Activated naive CD4-positive, alpha-beta T cell treated with anti-CD3 and anti-CD28 coated beads, Interleukin-2, amount 50 U/mL, for 72 hours (primary cell): ENCODE data around the gene CARMIL1. TPM values are rescaled to one million over a fixed set of nuclear protein-coding genes. Genes with fewer than 3 reads are reported as not detected.

ENCODE experiments used
- ATAC-seq, 2 donors: fragments of 150-1000 bp; cut with Tn5 transposase; 2 replicates each; pipeline ENCODE4 v1.10.0; 2021; ENCODE audit warnings: mild to moderate bottlenecking in 2 of 2, moderate library complexity in 2 of 2
- DNase-seq, 2 donors: peaks; one replicate each; pipeline ENCODE4 v3.0.0; 2021 to 2022; ENCODE audit warnings: low spot score in 2 of 2
- H3K27ac Mint-ChIP-seq, 2 donors: one replicate each; pipeline ENCODE4 v1.8.0; 2022; ENCODE audit warnings: mild to moderate bottlenecking in 2 of 2, mixed read lengths in 2 of 2
- H3K36me3 Mint-ChIP-seq, 2 donors: one replicate each; pipeline ENCODE4 v1.8.0; 2022; ENCODE audit warnings: mixed read lengths in 2 of 2
- H3K9me3 Mint-ChIP-seq, 2 donors: one replicate each; pipeline ENCODE4 v1.8.0; 2022; ENCODE audit warnings: mixed read lengths in 2 of 2
- total RNA-seq, 2 donors: library from RNA; stranded (reverse); gene quantifications; one replicate each; pipeline ENCODE4 v1.2.3, GENCODE V29; 2022

Gene CARMIL1
- total RNA-seq, 2 donors from 2014 or later: 5.2 to 13.4 TPM

GRCh38 chr6:25263657-25264056 is 15.5 kb upstream of the CARMIL1 start:
- no peaks in the 10 kb centered on the region for H3K9me3 Mint-ChIP-seq
- no peaks in the 10 kb centered on the region for H3K36me3 Mint-ChIP-seq
- no peak for ATAC-seq
- no peak for DNase-seq
- no peak overlapping the region for H3K27ac Mint-ChIP-seq

GRCh38 chr6:25266456-25267100 is 12.6 kb upstream of the CARMIL1 start:
- DNase-seq (no peak), ATAC-seq (no peak)
- no peaks in the 10 kb centered on the region for H3K36me3 Mint-ChIP-seq
- H3K27ac Mint-ChIP-seq: no peak overlapping the region
- no peaks in the 10 kb centered on the region for H3K9me3 Mint-ChIP-seq

GRCh38 chr6:25267662-25268061 is 11.5 kb upstream of the CARMIL1 start:
- no peak for DNase-seq
- ATAC-seq: no peak
- H3K36me3 Mint-ChIP-seq: no peaks in the 10 kb centered on the region
- no peak overlapping the region for H3K27ac Mint-ChIP-seq
- H3K9me3 Mint-ChIP-seq: no peaks in the 10 kb centered on the region

- ATAC-seq: no peak
- H3K9me3 Mint-ChIP-seq: no peaks in the 10 kb centered on the region
- H3K27ac Mint-ChIP-seq: no peak overlapping the region
- no peak for DNase-seq
- H3K36me3 Mint-ChIP-seq: no peaks in the 10 kb centered on the region
Measured at GRCh38 chr6:25270559-25270958, 8.6 kb upstream of the CARMIL1 start.

- H3K9me3 Mint-ChIP-seq: no peaks in the 10 kb centered on the region
- ATAC-seq (no peak), DNase-seq (no peak)
- no peak overlapping the region for H3K27ac Mint-ChIP-seq
- no peaks in the 10 kb centered on the region for H3K36me3 Mint-ChIP-seq
Measured at GRCh38 chr6:25275436-25275835, 3.7 kb upstream of the CARMIL1 start.

DNA sequence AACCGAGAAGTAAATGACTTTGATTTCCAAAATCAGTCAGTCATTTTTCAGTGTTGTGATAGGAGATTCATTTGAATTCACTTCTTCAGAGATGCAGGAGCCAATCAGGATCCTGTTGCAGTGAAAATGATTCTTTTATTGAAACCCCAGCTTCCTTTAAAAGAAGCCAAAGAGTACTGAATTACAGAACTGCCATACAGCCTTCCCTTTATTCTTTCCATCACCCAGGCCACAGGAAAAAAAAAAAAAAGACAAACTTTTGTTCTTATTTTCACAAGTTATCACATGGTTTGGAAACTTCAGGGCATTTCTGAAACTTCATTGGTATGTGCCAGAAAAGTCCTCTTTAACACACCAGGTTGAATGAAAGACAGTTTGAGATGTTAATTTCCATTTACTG is 1.8 kb upstream of the CARMIL1 start:
- Mint-ChIP-seq H3K27ac (no peak overlapping the region), H3K36me3 (no peaks in the 10 kb centered on the region), H3K9me3 (no peaks in the 10 kb centered on the region)
- no peak for DNase-seq
- no peak for ATAC-seq

GRCh38 chr6:25277857-25278256 is 1.3 kb upstream of the CARMIL1 start:
- H3K27ac Mint-ChIP-seq: peak overlapping the region in 1 of 2 donors; percentile 87
- ATAC-seq (no peak), DNase-seq (no peak)
- H3K9me3 Mint-ChIP-seq: no peaks in the 10 kb centered on the region
- H3K36me3 Mint-ChIP-seq: no peaks in the 10 kb centered on the region

DNA sequence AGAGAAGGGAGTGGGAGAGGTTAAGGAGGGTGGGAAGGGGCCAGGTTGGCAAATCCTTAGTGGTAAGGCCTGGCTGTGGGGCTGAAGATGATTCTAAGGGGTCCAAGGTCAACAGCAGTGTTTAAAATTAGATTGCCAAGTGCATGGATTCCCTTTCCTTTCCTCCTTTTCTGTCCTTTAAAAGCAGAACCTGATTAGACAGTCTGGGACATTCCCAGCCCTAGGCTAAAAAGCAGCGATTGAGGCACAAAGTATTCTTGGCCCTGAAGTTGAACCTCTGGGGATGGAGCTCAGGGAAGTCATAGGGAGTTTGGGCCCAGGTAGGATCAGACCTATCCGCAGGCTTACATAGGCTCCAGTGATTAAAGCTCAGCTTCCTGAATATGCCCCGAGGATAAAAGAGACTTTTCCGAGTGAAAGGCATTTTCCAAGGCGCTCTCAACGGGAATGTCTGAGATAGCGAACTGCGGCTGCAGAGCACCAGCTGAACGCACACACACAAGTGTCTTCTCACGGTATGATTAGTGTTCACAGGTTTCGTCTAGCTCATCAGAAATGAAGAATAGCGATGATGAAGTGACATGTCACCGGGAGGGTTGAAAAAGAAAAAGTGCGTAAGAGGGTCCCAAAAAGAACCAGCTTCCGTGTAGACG is 787 bp upstream of the CARMIL1 start:
- peak overlapping the region; percentile 87 to 93 for H3K27ac Mint-ChIP-seq
- H3K36me3 Mint-ChIP-seq: no peaks in the 10 kb centered on the region
- ATAC-seq: peak in 1 of 2 donors; percentile 45

GRCh38 chr6:25279748-25280343 is 672 bp downstream of the CARMIL1 start:
- Mint-ChIP-seq H3K27ac (peak overlapping the region; percentile 81 to 87), H3K9me3 (no peaks in the 10 kb centered on the region), H3K36me3 (no peaks in the 10 kb centered on the region)
- ATAC-seq (peak; percentile 13 to 25), DNase-seq (peak in 1 of 2 donors; percentile 25)

More for the DNA sequence above, 787 bp upstream of the CARMIL1 start:
- no peaks in the 10 kb centered on the region for H3K9me3 Mint-ChIP-seq
- no peak for DNase-seq

DNA sequence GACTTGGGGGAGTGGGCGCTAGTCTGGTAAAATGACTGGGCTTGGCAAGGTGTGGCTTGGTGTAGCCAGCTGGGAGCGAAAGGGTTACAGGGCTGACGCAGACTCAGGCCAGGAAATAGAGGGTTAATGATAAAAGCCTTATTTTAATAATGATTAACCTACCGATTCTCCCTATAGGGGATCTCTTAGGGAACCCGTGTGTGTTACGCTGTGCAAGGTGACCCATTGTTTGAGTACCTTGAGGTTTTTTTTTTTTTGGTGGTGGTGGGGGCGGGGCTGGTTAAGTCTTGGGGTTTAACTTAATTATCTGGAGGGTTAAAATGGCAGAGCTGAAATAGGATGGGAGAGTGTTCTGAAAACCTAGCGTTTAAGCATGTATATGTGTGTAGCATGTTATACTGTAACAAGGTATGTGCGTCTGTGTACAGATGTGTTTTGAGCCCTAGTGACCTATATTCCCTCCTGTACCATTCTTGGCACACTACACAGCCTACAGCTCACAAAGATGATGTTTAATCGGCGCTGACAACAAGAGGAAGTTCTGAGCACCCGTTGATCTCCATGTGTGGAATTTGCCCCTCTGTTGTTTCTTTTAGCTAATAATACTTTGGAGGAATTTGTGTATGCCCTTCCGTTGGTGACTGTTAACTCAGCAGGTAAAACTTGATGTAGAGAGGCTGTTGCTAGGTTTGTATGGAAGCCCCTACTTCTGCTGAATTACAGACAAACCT is 1.3 kb downstream of the CARMIL1 start:
- ATAC-seq: no peak
- peak overlapping the region; percentile 81 to 87 for H3K27ac Mint-ChIP-seq
- no peaks in the 10 kb centered on the region for H3K9me3 Mint-ChIP-seq
- H3K36me3 Mint-ChIP-seq: no peaks in the 10 kb centered on the region
- DNase-seq: no peak

GRCh38 chr6:25286891-25287290 is 7.7 kb downstream of the CARMIL1 start:
- DNase-seq: no peak
- H3K9me3 Mint-ChIP-seq: no peaks in the 10 kb centered on the region
- H3K27ac Mint-ChIP-seq: no peak overlapping the region
- ATAC-seq: no peak
- H3K36me3 Mint-ChIP-seq: no peaks in the 10 kb centered on the region

DNA sequence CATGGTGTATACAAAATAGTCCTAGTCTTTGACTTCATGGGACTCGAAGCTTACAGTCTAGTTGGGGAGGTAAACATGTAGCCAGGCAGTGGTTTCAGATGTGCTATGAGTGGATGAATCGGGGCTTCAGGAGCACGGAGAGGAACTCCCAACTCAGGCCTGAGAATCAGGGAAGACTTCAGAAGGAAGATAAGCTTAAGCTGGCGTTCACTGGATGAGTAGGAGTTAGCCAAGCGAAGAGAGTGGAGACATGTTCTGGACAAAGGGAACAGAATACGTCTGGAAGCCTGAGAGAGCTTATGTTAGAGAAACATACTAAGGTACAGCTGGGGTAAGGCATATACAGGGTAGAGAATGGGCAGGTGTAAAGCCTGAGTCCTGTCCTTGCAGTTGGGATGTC is 8.8 kb downstream of the CARMIL1 start:
- DNase-seq: no peak
- ATAC-seq: no peak
- H3K36me3 Mint-ChIP-seq: no peaks in the 10 kb centered on the region
- H3K9me3 Mint-ChIP-seq: no peaks in the 10 kb centered on the region
- H3K27ac Mint-ChIP-seq: no peak overlapping the region

GRCh38 chr6:25288518-25288917 is 9.3 kb downstream of the CARMIL1 start:
- ATAC-seq: no peak
- H3K36me3 Mint-ChIP-seq: no peaks in the 10 kb centered on the region
- DNase-seq: no peak
- no peaks in the 10 kb centered on the region for H3K9me3 Mint-ChIP-seq
- H3K27ac Mint-ChIP-seq: no peak overlapping the region

GRCh38 chr6:25290306-25291060 is 11.3 kb downstream of the CARMIL1 start:
- ATAC-seq (no peak), DNase-seq (no peak)
- Mint-ChIP-seq H3K9me3 (no peaks in the 10 kb centered on the region), H3K36me3 (no peaks in the 10 kb centered on the region), H3K27ac (no peak overlapping the region)

GRCh38 chr6:25292384-25292783 is 13.2 kb downstream of the CARMIL1 start:
- Mint-ChIP-seq H3K9me3 (no peaks in the 10 kb centered on the region), H3K27ac (no peak overlapping the region), H3K36me3 (no peaks in the 10 kb centered on the region)
- DNase-seq (no peak), ATAC-seq (no peak)

- peak in 1 of 2 donors; percentile 28 for ATAC-seq
- Mint-ChIP-seq H3K36me3 (no peaks in the 10 kb centered on the region), H3K9me3 (no peaks in the 10 kb centered on the region), H3K27ac (no peak overlapping the region)
- DNase-seq: no peak
Measured at GRCh38 chr6:25295651-25296050, 16.5 kb downstream of the CARMIL1 start.
